Measurements from ENCODE around the gene IL13. TPM values are rescaled to one million over a fixed set of nuclear protein-coding genes. Genes with fewer than 3 reads are reported as not detected.

The IL13 gene
- total RNA-seq, 2 experiments from 2014 or later = 0.44 to 0.72 TPM

GRCh38 chr5:132674671-132675506 lies 16.9 kb downstream of the IL13 start:
- Mint-ChIP-seq H3K4me3 (no peak overlapping the region), H3K27me3 (no peaks in the 10 kb centered on the region), H3K27ac (no peak overlapping the region), H3K4me1 (peaks cover 20% of the 10 kb centered on the region), H3K36me3 (no peaks in the 10 kb centered on the region), H3K9me3 (no peaks in the 10 kb centered on the region)
- no peak for DNase-seq

GRCh38 chr5:132675936-132676689 lies 18.1 kb downstream of the IL13 start:
- Mint-ChIP-seq H3K36me3 (no peaks in the 10 kb centered on the region), H3K27me3 (no peaks in the 10 kb centered on the region), H3K4me1 (peaks cover 20% of the 10 kb centered on the region), H3K4me3 (no peak overlapping the region), H3K9me3 (no peaks in the 10 kb centered on the region), H3K27ac (no peak overlapping the region)
- DNase-seq = no peak

- Mint-ChIP-seq H3K27ac (no peak overlapping the region), H3K27me3 (no peaks in the 10 kb centered on the region), H3K9me3 (no peaks in the 10 kb centered on the region), H3K36me3 (no peaks in the 10 kb centered on the region), H3K4me3 (no peak overlapping the region), H3K4me1 (peaks cover 20% of the 10 kb centered on the region)
- DNase-seq = no peak
Measured at GRCh38 chr5:132677191-132677590, 19.2 kb downstream of the IL13 start.

GRCh38 chr5:132677682-132678400 lies 19.9 kb downstream of the IL13 start:
- Mint-ChIP-seq H3K27me3 (no peaks in the 10 kb centered on the region), H3K4me1 (peaks cover 20% of the 10 kb centered on the region), H3K9me3 (no peaks in the 10 kb centered on the region), H3K4me3 (no peak overlapping the region), H3K27ac (no peak overlapping the region), H3K36me3 (no peaks in the 10 kb centered on the region)
- no peak for DNase-seq

- Mint-ChIP-seq H3K4me3 (no peak overlapping the region), H3K27ac (no peak overlapping the region), H3K4me1 (peaks cover 16% of the 10 kb centered on the region), H3K9me3 (no peaks in the 10 kb centered on the region), H3K36me3 (no peaks in the 10 kb centered on the region), H3K27me3 (no peaks in the 10 kb centered on the region)
- DNase-seq = no peak
Measured at GRCh38 chr5:132678735-132679134, 20.8 kb downstream of the IL13 start.

- no peaks in the 10 kb centered on the region for H3K9me3 Mint-ChIP-seq
- no peak overlapping the region for H3K27ac Mint-ChIP-seq
- no peak overlapping the region for H3K4me3 Mint-ChIP-seq
- peaks cover 16% of the 10 kb centered on the region for H3K4me1 Mint-ChIP-seq
- H3K27me3 Mint-ChIP-seq = no peaks in the 10 kb centered on the region
- no peaks in the 10 kb centered on the region for H3K36me3 Mint-ChIP-seq
- DNase-seq = no peak
Measured at GRCh38 chr5:132679166-132679565, 21.2 kb downstream of the IL13 start.

- H3K9me3 Mint-ChIP-seq = no peaks in the 10 kb centered on the region
Measured at GRCh38 chr5:132679717-132680380, 21.9 kb downstream of the IL13 start.

GRCh38 chr5:132680780-132681475 lies 23.0 kb downstream of the IL13 start:
- Mint-ChIP-seq H3K27me3 (no peaks in the 10 kb centered on the region), H3K4me1 (peaks cover 19% of the 10 kb centered on the region), H3K27ac (no peak overlapping the region), H3K4me3 (no peak overlapping the region), H3K9me3 (no peaks in the 10 kb centered on the region), H3K36me3 (no peaks in the 10 kb centered on the region)
- DNase-seq = no peak

More at GRCh38 chr5:132679717-132680380, 21.9 kb downstream of the IL13 start:
- no peaks in the 10 kb centered on the region for H3K27me3 Mint-ChIP-seq
- H3K36me3 Mint-ChIP-seq = no peaks in the 10 kb centered on the region
- DNase-seq = no peak
- H3K27ac Mint-ChIP-seq = no peak overlapping the region
- H3K4me3 Mint-ChIP-seq = no peak overlapping the region
- H3K4me1 Mint-ChIP-seq = peaks cover 17% of the 10 kb centered on the region

GRCh38 chr5:132681476-132681831 lies 23.5 kb downstream of the IL13 start:
- Mint-ChIP-seq H3K27ac (no peak overlapping the region), H3K36me3 (no peaks in the 10 kb centered on the region), H3K4me1 (peaks cover 20% of the 10 kb centered on the region), H3K27me3 (no peaks in the 10 kb centered on the region), H3K4me3 (no peak overlapping the region), H3K9me3 (no peaks in the 10 kb centered on the region)
- no peak for DNase-seq

- Mint-ChIP-seq H3K9me3 (no peaks in the 10 kb centered on the region), H3K4me3 (no peak overlapping the region), H3K36me3 (no peaks in the 10 kb centered on the region), H3K27ac (no peak overlapping the region), H3K4me1 (peaks cover 16% of the 10 kb centered on the region), H3K27me3 (no peaks in the 10 kb centered on the region)
- no peak for DNase-seq
Measured at GRCh38 chr5:132681983-132682382, 24.0 kb downstream of the IL13 start.

- H3K36me3 Mint-ChIP-seq = peaks cover 7% of the 10 kb centered on the region
- no peaks in the 10 kb centered on the region for H3K9me3 Mint-ChIP-seq
- DNase-seq = no peak
- H3K27me3 Mint-ChIP-seq = no peaks in the 10 kb centered on the region
- H3K4me3 Mint-ChIP-seq = no peak overlapping the region
- peaks cover 34% of the 10 kb centered on the region for H3K4me1 Mint-ChIP-seq
- no peak overlapping the region for H3K27ac Mint-ChIP-seq
Measured at GRCh38 chr5:132684491-132684890, 26.5 kb downstream of the IL13 start.

GRCh38 chr5:132684922-132685720 lies 27.1 kb downstream of the IL13 start:
- Mint-ChIP-seq H3K9me3 (no peaks in the 10 kb centered on the region), H3K4me1 (peaks cover 35% of the 10 kb centered on the region), H3K27me3 (no peaks in the 10 kb centered on the region), H3K36me3 (peaks cover 7% of the 10 kb centered on the region), H3K4me3 (no peak overlapping the region), H3K27ac (peak overlapping the region; percentile 32)
- DNase-seq = peak; percentile 63

- no peaks in the 10 kb centered on the region for H3K9me3 Mint-ChIP-seq
- H3K36me3 Mint-ChIP-seq = peaks cover 7% of the 10 kb centered on the region
- H3K27ac Mint-ChIP-seq = no peak overlapping the region
- peaks cover 35% of the 10 kb centered on the region for H3K4me1 Mint-ChIP-seq
- no peak for DNase-seq
- no peaks in the 10 kb centered on the region for H3K27me3 Mint-ChIP-seq
- H3K4me3 Mint-ChIP-seq = no peak overlapping the region
Measured at GRCh38 chr5:132686193-132686592, 28.2 kb downstream of the IL13 start.

- peak overlapping the region; percentile 35 for H3K27ac Mint-ChIP-seq
Measured at GRCh38 chr5:132687995-132688394, 30.0 kb downstream of the IL13 start.

More at GRCh38 chr5:132687995-132688394, 30.0 kb downstream of the IL13 start:
- Mint-ChIP-seq H3K9me3 (no peaks in the 10 kb centered on the region), H3K36me3 (peaks cover 12% of the 10 kb centered on the region), H3K4me3 (no peak overlapping the region), H3K4me1 (peaks cover 40% of the 10 kb centered on the region), H3K27me3 (no peaks in the 10 kb centered on the region)
- DNase-seq = peak; percentile 27
